Karpas-422 (cell line): Measurements from ENCODE around the gene NCOA3. TPM values are rescaled to one million over a fixed set of nuclear protein-coding genes. Genes with fewer than 3 reads are reported as not detected.
A peak's percentile ranks its signal among the peaks of the same experiment; 100 is the strongest.
"Not testable (repeated sequence)": the region's sequence is repeated elsewhere in the genome, so short reads cannot be mapped to it uniquely, and the experiment has no call there.

Experiments used
- DNase-seq: peaks from one replicate; pipeline ENCODE4 v3.0.0-alpha.2; 2015
- H2AFZ ChIP-seq: fragments of 200-600 bp; sonication (generic); 2 replicates; pipeline ENCODE4 v1.6.1; 2014; ENCODE audit warnings: antibody characterized with exemption, low read length, mixed read lengths
- H3K27ac ChIP-seq: fragments of 200-600 bp; sonication (generic); 2 replicates; pipeline ENCODE4 v1.5.1; 2014; ENCODE audit warnings: mild to moderate bottlenecking, low read length, moderate library complexity
- H3K27me3 ChIP-seq: fragments of 200-600 bp; sonication (generic); 2 replicates; pipeline ENCODE4 v1.6.1; 2014; ENCODE audit warnings: low read length, mixed read lengths
- H3K36me3 ChIP-seq: fragments of 200-600 bp; sonication (generic); 2 replicates; pipeline ENCODE4 v1.6.1; 2014; ENCODE audit warnings: low read length, mixed read lengths; ENCODE audit not compliant: insufficient read depth
- H3K4me1 ChIP-seq: fragments of 200-600 bp; sonication (generic); 2 replicates; pipeline ENCODE4 v1.6.1; 2014; ENCODE audit warnings: mild to moderate bottlenecking, low read length, mixed read lengths
- H3K4me2 ChIP-seq: fragments of 200-600 bp; sonication (generic); 2 replicates; pipeline ENCODE4 v1.6.1; 2014; ENCODE audit warnings: low read length, low read depth, mild to moderate bottlenecking; ENCODE audit not compliant: poor library complexity, severe bottlenecking
- H3K4me3 ChIP-seq: fragments of 200-600 bp; sonication (generic); 2 replicates; pipeline ENCODE4 v1.5.1; 2014; ENCODE audit warnings: mild to moderate bottlenecking, antibody characterized with exemption, low read length, mixed read lengths
- H3K79me2 ChIP-seq: fragments of 200-600 bp; sonication (generic); 2 replicates; pipeline ENCODE4 v1.6.1; 2014; ENCODE audit warnings: mild to moderate bottlenecking, low read length, mixed read lengths
- H3K9ac ChIP-seq: fragments of 200-600 bp; sonication (generic); 2 replicates; pipeline ENCODE4 v1.6.0; 2014; ENCODE audit warnings: low read length
- H3K9me2 ChIP-seq: fragments of 200-600 bp; sonication (generic), shearing (Covaris generic); replicated peaks from 2 replicates; pipeline ENCODE4 v1.6.0; 2014; ENCODE audit warnings: mild to moderate bottlenecking, low read length, moderate library complexity; ENCODE audit not compliant: insufficient read depth
- H3K9me3 ChIP-seq: fragments of 300-700, 200-600 bp; sonication (generic); 2 replicates; pipeline ENCODE4 v1.6.1; 2014; ENCODE audit warnings: low read length, mixed read lengths
- H4K20me1 ChIP-seq: fragments of 200-600 bp; sonication (generic); 2 replicates; pipeline ENCODE4 v1.6.1; 2014; ENCODE audit warnings: mild to moderate bottlenecking, antibody characterized with exemption, low read length, low read depth; ENCODE audit not compliant: insufficient read depth
- total RNA-seq: library from RNA; depleted of rRNA; stranded (reverse); fragments of >200 nt; shearing (Covaris generic); gene quantifications from 2 replicates; pipeline ENCODE4 v1.2.3, GENCODE V29; 2014; ENCODE audit warnings: low replicate concordance

NCOA3 gene
- total RNA-seq, 1 experiment from 2014 or later = 90.0 TPM

GRCh38 chr20:47586649-47587294 lies 85.1 kb downstream of the NCOA3 start:
- peaks cover 7% of the 10 kb centered on the region; the same call in 1 of the 2 replicates for H3K36me3 ChIP-seq
- H3K4me2 ChIP-seq = no peak overlapping the region
- H3K27me3 ChIP-seq = no peaks in the 10 kb centered on the region
- peaks cover 92% of the 10 kb centered on the region for H3K79me2 ChIP-seq
- no peak overlapping the region for H3K4me3 ChIP-seq
- H2AFZ ChIP-seq = no peak overlapping the region
- H3K27ac ChIP-seq = no peak overlapping the region
- no peaks in the 10 kb centered on the region for H4K20me1 ChIP-seq
- no peak for DNase-seq
- no peak overlapping the region for H3K9ac ChIP-seq
- peaks cover 52% of the 10 kb centered on the region for H3K4me1 ChIP-seq
- no peaks in the 10 kb centered on the region for H3K9me3 ChIP-seq
- H3K9me2 ChIP-seq = no peaks in the 10 kb centered on the region

DNA sequence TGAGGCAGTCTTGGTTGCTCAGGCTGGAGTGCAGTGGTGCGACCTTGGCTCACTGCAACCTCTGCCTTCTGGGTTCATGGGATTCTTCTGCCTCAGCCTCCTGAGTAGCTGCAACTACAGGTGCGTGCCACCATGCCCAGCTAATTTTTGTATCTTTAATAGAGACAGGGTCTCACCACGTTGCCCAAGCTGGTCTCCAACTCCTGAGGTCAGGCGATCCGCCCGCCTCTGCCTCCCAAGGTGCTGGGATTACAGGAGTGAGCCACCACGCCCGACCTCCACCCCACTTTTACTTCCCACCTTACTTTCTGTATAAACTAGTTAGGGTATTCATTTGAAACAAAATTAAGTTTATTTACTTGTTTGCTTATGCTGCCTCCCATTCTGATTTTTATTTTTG lies 86.5 kb downstream of the NCOA3 start:
- Histone ChIP-seq H3K79me2 (peaks cover 93% of the 10 kb centered on the region), H3K27me3 (no peaks in the 10 kb centered on the region), H4K20me1 (no peaks in the 10 kb centered on the region), H3K4me2 (no peak overlapping the region), H3K9me3 (no peaks in the 10 kb centered on the region), H3K9me2 (no peaks in the 10 kb centered on the region), H3K36me3 (peaks cover 7% of the 10 kb centered on the region; the same call in 1 of the 2 replicates), H3K9ac (no peak overlapping the region), H3K4me1 (peaks cover 44% of the 10 kb centered on the region), H3K4me3 (no peak overlapping the region), H2AFZ (no peak overlapping the region), H3K27ac (no peak overlapping the region)
- no peak for DNase-seq

- H3K27me3 ChIP-seq = no peaks in the 10 kb centered on the region
- peak overlapping the region; percentile 40 for H3K4me2 ChIP-seq
- H3K9me2 ChIP-seq = no peaks in the 10 kb centered on the region
- no peak overlapping the region for H3K4me3 ChIP-seq
- H3K9me3 ChIP-seq = no peaks in the 10 kb centered on the region
- no peaks in the 10 kb centered on the region for H4K20me1 ChIP-seq
- peaks cover 1% of the 10 kb centered on the region; the same call in 1 of the 2 replicates for H3K36me3 ChIP-seq
- H3K9ac ChIP-seq = no peak overlapping the region
- peaks cover 19% of the 10 kb centered on the region for H3K4me1 ChIP-seq
- peaks cover 90% of the 10 kb centered on the region for H3K79me2 ChIP-seq
- peak overlapping the region; percentile 60 for H3K27ac ChIP-seq
- no peak overlapping the region for H2AFZ ChIP-seq
- DNase-seq = peak; percentile 60
Measured at GRCh38 chr20:47591231-47591630, 89.5 kb downstream of the NCOA3 start.

DNA sequence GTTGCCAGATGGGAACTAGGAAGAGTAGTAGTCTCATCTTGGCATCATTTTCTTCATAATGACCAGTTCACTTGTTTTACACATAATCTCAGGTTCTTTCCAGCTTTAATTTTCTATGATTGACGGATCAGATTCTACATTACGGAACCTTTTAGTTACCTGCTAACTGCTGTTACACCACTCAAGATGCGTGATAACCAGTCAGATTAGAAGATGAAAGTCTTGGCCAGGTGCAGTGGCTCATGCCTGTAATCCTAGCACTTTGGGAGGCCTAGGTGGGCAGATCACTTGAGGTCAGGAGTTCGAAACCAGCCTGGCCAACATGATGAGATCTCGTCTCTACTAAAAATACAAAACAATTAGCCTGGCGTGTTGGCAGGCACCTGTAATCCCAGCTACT lies 92.5 kb downstream of the NCOA3 start:
- Histone ChIP-seq H3K4me3 (no peak overlapping the region), H3K9me2 (no peaks in the 10 kb centered on the region), H3K27ac (no peak overlapping the region), H3K79me2 (peaks cover 87% of the 10 kb centered on the region), H3K4me1 (peaks cover 19% of the 10 kb centered on the region), H3K36me3 (peaks cover 8% of the 10 kb centered on the region; the same call in 1 of the 2 replicates), H3K9ac (no peak overlapping the region), H3K9me3 (no peaks in the 10 kb centered on the region), H4K20me1 (no peaks in the 10 kb centered on the region), H2AFZ (no peak overlapping the region), H3K4me2 (no peak overlapping the region), H3K27me3 (no peaks in the 10 kb centered on the region)
- DNase-seq = no peak

GRCh38 chr20:47595138-47595537 lies 93.5 kb downstream of the NCOA3 start:
- Histone ChIP-seq H3K4me1 (peaks cover 18% of the 10 kb centered on the region), H3K79me2 (peaks cover 87% of the 10 kb centered on the region)
- H4K20me1 ChIP-seq, H3K4me2 ChIP-seq, H3K36me3 ChIP-seq, H3K9ac ChIP-seq, H3K9me3 ChIP-seq, H3K27ac ChIP-seq, H2AFZ ChIP-seq, H3K9me2 ChIP-seq, H3K27me3 ChIP-seq, DNase-seq, H3K4me3 ChIP-seq: not testable (repeated sequence)

DNA sequence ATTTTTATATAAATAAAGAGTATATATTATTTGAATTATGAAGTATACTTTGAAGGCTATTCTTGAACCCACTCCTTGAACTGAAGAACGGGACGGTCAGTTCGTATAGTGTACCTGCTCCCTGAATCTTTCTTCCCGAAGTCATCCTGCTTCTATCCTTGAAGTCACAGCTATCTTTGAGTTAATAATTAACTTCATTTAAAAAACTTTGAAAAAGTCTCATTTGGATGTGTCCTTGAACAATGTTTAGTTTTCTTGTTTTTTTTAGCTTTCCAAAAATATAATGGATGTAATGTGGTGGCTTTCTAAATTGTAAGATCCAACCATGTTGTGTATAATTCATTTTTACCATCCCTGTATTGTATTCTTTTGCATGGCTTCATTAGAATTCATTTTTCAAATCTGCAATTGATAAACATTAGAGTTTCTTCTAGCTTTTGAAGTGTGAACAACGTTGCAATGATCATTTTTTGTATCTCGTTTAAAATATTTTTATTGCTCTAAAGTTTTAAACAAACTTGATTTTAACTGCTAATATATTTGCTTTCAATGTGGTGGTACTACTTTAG lies 94.4 kb downstream of the NCOA3 start:
- no peak overlapping the region for H3K9ac ChIP-seq
- H3K79me2 ChIP-seq = peaks cover 87% of the 10 kb centered on the region
- H3K27me3 ChIP-seq = no peaks in the 10 kb centered on the region
- no peaks in the 10 kb centered on the region for H4K20me1 ChIP-seq
- DNase-seq = no peak
- H3K9me2 ChIP-seq = no peaks in the 10 kb centered on the region
- no peaks in the 10 kb centered on the region for H3K9me3 ChIP-seq
- no peak overlapping the region for H3K4me3 ChIP-seq
- no peak overlapping the region for H2AFZ ChIP-seq
- no peak overlapping the region for H3K4me2 ChIP-seq
- no peak overlapping the region for H3K27ac ChIP-seq
- H3K36me3 ChIP-seq = peaks cover 8% of the 10 kb centered on the region; the same call in 1 of the 2 replicates
- H3K4me1 ChIP-seq = peaks cover 14% of the 10 kb centered on the region

DNA sequence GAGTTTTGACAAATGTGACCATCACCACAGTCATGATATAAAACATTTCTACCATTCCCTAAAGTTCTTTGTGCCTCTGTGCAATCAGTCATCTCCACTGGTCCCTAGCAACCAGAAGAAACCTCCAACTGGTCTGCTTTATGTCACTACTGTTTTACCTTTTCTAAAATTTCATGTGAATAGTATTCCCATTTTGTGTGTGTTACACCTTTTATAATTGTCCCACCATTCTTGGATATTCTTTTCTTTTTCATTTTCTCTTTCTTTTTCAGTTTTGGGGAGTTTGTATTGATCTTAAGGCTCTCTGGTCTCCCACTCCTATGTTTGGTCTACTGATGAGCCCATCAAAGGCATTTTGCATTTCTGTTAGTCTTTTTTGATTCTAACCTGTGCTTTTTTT lies 95.4 kb downstream of the NCOA3 start:
- Histone ChIP-seq H3K9me2 (no peaks in the 10 kb centered on the region), H3K4me3 (no peak overlapping the region), H3K36me3 (peaks cover 8% of the 10 kb centered on the region; the same call in 1 of the 2 replicates), H3K4me2 (no peak overlapping the region), H3K27me3 (no peaks in the 10 kb centered on the region), H3K27ac (no peak overlapping the region), H2AFZ (no peak overlapping the region), H3K9me3 (no peaks in the 10 kb centered on the region), H4K20me1 (no peaks in the 10 kb centered on the region), H3K9ac (no peak overlapping the region), H3K4me1 (peaks cover 15% of the 10 kb centered on the region), H3K79me2 (peaks cover 87% of the 10 kb centered on the region)
- DNase-seq = no peak

DNA sequence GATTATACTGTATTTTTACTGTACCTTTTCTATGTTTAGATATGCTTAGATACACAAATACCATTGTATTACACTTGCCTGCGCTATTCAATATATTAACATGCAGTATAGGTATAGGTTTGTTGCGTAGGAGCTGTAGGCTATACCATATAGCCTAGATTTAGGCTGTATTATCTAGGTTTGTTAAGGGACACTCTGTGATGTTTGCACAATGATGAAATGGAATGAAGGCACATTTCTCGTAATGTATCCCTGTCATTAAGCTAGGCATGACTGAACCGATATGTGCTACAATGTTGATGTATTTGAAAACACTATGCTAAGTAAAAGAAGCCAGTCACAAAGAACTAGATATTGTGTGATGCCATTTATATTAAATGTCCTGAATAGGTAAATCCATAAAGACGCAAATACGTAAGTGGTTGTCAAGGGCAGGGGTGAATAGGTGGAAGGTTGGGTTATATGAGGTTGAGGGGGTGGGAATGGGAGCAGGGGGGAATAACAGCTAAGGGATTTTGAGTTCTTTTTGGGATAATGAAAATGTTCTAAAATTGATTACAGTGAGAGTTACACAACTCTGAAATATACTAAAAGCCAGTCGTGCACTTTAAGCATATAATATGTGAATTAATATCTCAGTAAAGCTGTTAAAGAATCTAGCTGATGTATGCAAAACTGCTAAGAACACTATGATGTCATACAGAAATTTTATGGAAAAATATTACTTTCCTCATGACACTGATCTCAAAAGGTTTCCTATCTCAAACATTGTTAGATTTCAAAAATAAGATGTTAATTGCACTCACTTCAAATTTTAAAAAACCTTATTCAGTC lies 97.4 kb downstream of the NCOA3 start:
- no peaks in the 10 kb centered on the region for H3K9me2 ChIP-seq
- H3K27me3 ChIP-seq = no peaks in the 10 kb centered on the region
- peaks cover 36% of the 10 kb centered on the region for H3K4me1 ChIP-seq
- H3K9ac ChIP-seq = no peak overlapping the region
- no peak overlapping the region for H3K4me2 ChIP-seq
- peaks cover 8% of the 10 kb centered on the region; the same call in 1 of the 2 replicates for H3K36me3 ChIP-seq
- no peaks in the 10 kb centered on the region for H4K20me1 ChIP-seq
- no peak overlapping the region for H2AFZ ChIP-seq
- no peaks in the 10 kb centered on the region for H3K9me3 ChIP-seq
- H3K4me3 ChIP-seq = no peak overlapping the region
- DNase-seq = no peak
- no peak overlapping the region for H3K27ac ChIP-seq
- peaks cover 87% of the 10 kb centered on the region for H3K79me2 ChIP-seq
